NOMO-1 (cell line): ENCODE data around the gene SGTA.
A peak's percentile ranks its signal among the peaks of the same experiment; 100 is the strongest.

Experiments
- DNase-seq, 2 experiments: peaks; one replicate each; lab custom pipeline; 2025; ENCODE audit not compliant: unreplicated experiment in 2 of 2; lab: John Stamatoyannopoulos, UW

Gene SGTA

GRCh38 chr19:2756921-2757881, 25.9 kb downstream of the SGTA start:
- DNase-seq: no peak

GRCh38 chr19:2756477-2756876, 26.6 kb downstream of the SGTA start:
- DNase-seq: no peak

- DNase-seq: no peak
These were observed 27.3 kb downstream of the SGTA start for GRCh38 chr19:2755811-2756210.

- no peak for DNase-seq
These were observed 27.7 kb downstream of the SGTA start for GRCh38 chr19:2755448-2755705.

- no peak for DNase-seq
These were observed 28.2 kb downstream of the SGTA start for GRCh38 chr19:2754659-2755447.

GRCh38 chr19:2751438-2751830, 31.6 kb downstream of the SGTA start:
- DNase-seq: no peak

GRCh38 chr19:2750808-2751437, 32.1 kb downstream of the SGTA start:
- DNase-seq: no peak

- DNase-seq: no peak
These were observed 35.7 kb downstream of the SGTA start for GRCh38 chr19:2747349-2747748.

- DNase-seq: no peak
These were observed 39.0 kb downstream of the SGTA start for GRCh38 chr19:2744113-2744512.

GRCh38 chr19:2743099-2743498, 40.0 kb downstream of the SGTA start:
- no peak for DNase-seq

GRCh38 chr19:2740314-2740656, 42.8 kb downstream of the SGTA start:
- no peak for DNase-seq

GRCh38 chr19:2739602-2740313, 43.3 kb downstream of the SGTA start, which contains the start of gene SLC39A3:
SLC39A3 (minus strand) TSS chr19:2740017; CDS start chr19:2737257, 2,760 bp downstream.
- peak; percentile 90 to 93 for DNase-seq

GRCh38 chr19:2736550-2737190, 46.4 kb downstream of the SGTA start:
- DNase-seq: no peak

- no peak for DNase-seq
These were observed 47.7 kb downstream of the SGTA start for GRCh38 chr19:2735374-2735773.

- no peak for DNase-seq
These were observed 48.3 kb downstream of the SGTA start for GRCh38 chr19:2734589-2735288.

GRCh38 chr19:2733930-2734588, 49.0 kb downstream of the SGTA start:
- no peak for DNase-seq

- no peak for DNase-seq
These were observed 50.2 kb downstream of the SGTA start for GRCh38 chr19:2732883-2733282.

- no peak for DNase-seq
These were observed 50.8 kb downstream of the SGTA start for GRCh38 chr19:2732157-2732725.
